MM.1S (cell line): ENCODE results near the gene PKD1L1.

ENCODE experiments used
- DNase-seq: peaks from one replicate; pipeline ENCODE4 v3.0.0-alpha.2; 2015
- H2AFZ ChIP-seq: fragments of 300-600 bp; sonication (generic); 2 replicates; pipeline ENCODE4 v1.6.0; 2016; ENCODE audit warnings: antibody characterized with exemption, low read length
- H3F3A ChIP-seq: fragments of 300-600 bp; sonication (generic); 2 replicates; pipeline ENCODE4 v1.6.1; 2016; ENCODE audit warnings: mild to moderate bottlenecking, antibody characterized with exemption, low read length, moderate library complexity, mixed read lengths; ENCODE audit not compliant: insufficient read depth
- H3K27ac ChIP-seq: fragments of 300-600 bp; sonication (generic); 2 replicates; pipeline ENCODE4 v1.5.1; 2016; ENCODE audit warnings: mild to moderate bottlenecking, low read length
- H3K27me3 ChIP-seq: fragments of 300-600 bp; sonication (generic); replicated peaks from 2 replicates; pipeline ENCODE4 v1.6.0; 2016; ENCODE audit warnings: low read length; ENCODE audit not compliant: insufficient read depth
- H3K36me3 ChIP-seq: fragments of 300-600 bp; sonication (generic); replicated peaks from 2 replicates; pipeline ENCODE4 v1.6.1; 2016; ENCODE audit warnings: mild to moderate bottlenecking, low read length, mixed read lengths; ENCODE audit not compliant: insufficient read depth
- H3K4me1 ChIP-seq: fragments of 300-600 bp; sonication (generic); 2 replicates; pipeline ENCODE4 v1.6.1; 2016; ENCODE audit warnings: low read length, mixed read lengths
- H3K4me2 ChIP-seq: fragments of 300-600 bp; sonication (generic); 2 replicates; pipeline ENCODE4 v1.6.0; 2016; ENCODE audit warnings: low read depth, low read length
- H3K4me3 ChIP-seq: fragments of 300-600 bp; sonication (generic); 2 replicates; pipeline ENCODE4 v1.5.1; 2016; ENCODE audit warnings: low read length, mixed read lengths
- H3K79me2 ChIP-seq: fragments of 300-600 bp; sonication (generic); 2 replicates; pipeline ENCODE4 v1.6.1; 2016; ENCODE audit warnings: mixed run types, low read length, mixed read lengths
- H3K9ac ChIP-seq: fragments of 300-600 bp; sonication (generic); 2 replicates; pipeline ENCODE4 v1.6.1; 2016; ENCODE audit warnings: low read length, mixed read lengths
- H3K9me2 ChIP-seq: fragments of 300-600 bp; sonication (generic); replicated peaks from 2 replicates; pipeline ENCODE4 v1.6.1; 2016; ENCODE audit warnings: mild to moderate bottlenecking, low read length, mixed read lengths; ENCODE audit not compliant: insufficient read depth
- H3K9me3 ChIP-seq: fragments of 300-600 bp; sonication (generic); replicated peaks from 2 replicates; pipeline ENCODE4 v1.6.1; 2016; ENCODE audit warnings: mild to moderate bottlenecking, low read length, mixed read lengths; ENCODE audit not compliant: insufficient read depth
- H4K20me1 ChIP-seq: fragments of 300-600 bp; sonication (generic); 2 replicates; pipeline ENCODE4 v1.6.1; 2016; ENCODE audit warnings: mild to moderate bottlenecking, low read length, moderate library complexity, mixed read lengths; ENCODE audit not compliant: insufficient read depth
- EZH2 ChIP-seq: fragments of 300-600 bp; sonication (generic); optimal IDR thresholded peaks from 2 replicates; pipeline ENCODE3; 2017; ENCODE audit warnings: low read depth, mild to moderate bottlenecking, antibody characterized with exemption, low read length, mixed read lengths
- EZH2phosphoT487 ChIP-seq: fragments of 300-600 bp; sonication (generic); IDR thresholded peaks from 2 replicates; pipeline ENCODE4 v1.6.1; 2018; ENCODE audit warnings: antibody characterized with exemption, low read length
- TF ChIP-seq, protein P1 (sequence below): fragments of 300-600 bp; sonication (generic); IDR thresholded peaks from 2 replicates; pipeline ENCODE4 v1.5.1; 2016; ENCODE audit warnings: antibody characterized with exemption, low read length, mixed read lengths

The PKD1L1 gene

GRCh38 chr7:47967123-47967522 lies 18.9 kb upstream of the PKD1L1 start:
- Histone ChIP-seq H2AFZ (no peak overlapping the region), H3K9ac (no peak overlapping the region), H3K4me1 (no peaks in the 10 kb centered on the region), H3K9me2 (no peaks in the 10 kb centered on the region), H4K20me1 (no peaks in the 10 kb centered on the region), H3K27me3 (no peaks in the 10 kb centered on the region), H3K9me3 (no peaks in the 10 kb centered on the region), H3K79me2 (peaks cover 8% of the 10 kb centered on the region; the same call in 1 of the 2 replicates), H3K4me2 (no peak overlapping the region), H3K36me3 (peaks cover 3% of the 10 kb centered on the region), H3K4me3 (no peak overlapping the region), H3F3A (no peaks in the 10 kb centered on the region), H3K27ac (no peak overlapping the region)
- no peak for DNase-seq
- no peak for TF ChIP-seq EZH2phosphoT487
- TF ChIP-seq, protein P1, sequence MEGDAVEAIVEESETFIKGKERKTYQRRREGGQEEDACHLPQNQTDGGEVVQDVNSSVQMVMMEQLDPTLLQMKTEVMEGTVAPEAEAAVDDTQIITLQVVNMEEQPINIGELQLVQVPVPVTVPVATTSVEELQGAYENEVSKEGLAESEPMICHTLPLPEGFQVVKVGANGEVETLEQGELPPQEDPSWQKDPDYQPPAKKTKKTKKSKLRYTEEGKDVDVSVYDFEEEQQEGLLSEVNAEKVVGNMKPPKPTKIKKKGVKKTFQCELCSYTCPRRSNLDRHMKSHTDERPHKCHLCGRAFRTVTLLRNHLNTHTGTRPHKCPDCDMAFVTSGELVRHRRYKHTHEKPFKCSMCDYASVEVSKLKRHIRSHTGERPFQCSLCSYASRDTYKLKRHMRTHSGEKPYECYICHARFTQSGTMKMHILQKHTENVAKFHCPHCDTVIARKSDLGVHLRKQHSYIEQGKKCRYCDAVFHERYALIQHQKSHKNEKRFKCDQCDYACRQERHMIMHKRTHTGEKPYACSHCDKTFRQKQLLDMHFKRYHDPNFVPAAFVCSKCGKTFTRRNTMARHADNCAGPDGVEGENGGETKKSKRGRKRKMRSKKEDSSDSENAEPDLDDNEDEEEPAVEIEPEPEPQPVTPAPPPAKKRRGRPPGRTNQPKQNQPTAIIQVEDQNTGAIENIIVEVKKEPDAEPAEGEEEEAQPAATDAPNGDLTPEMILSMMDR = no peak
- no peak for TF ChIP-seq EZH2

- Histone ChIP-seq H3K4me2 (no peak overlapping the region), H3K36me3 (peaks cover 3% of the 10 kb centered on the region), H3K27ac (no peak overlapping the region), H2AFZ (no peak overlapping the region), H4K20me1 (no peaks in the 10 kb centered on the region), H3K9me3 (no peaks in the 10 kb centered on the region), H3K9ac (no peak overlapping the region), H3K79me2 (peaks cover 8% of the 10 kb centered on the region; the same call in 1 of the 2 replicates), H3F3A (no peaks in the 10 kb centered on the region), H3K9me2 (no peaks in the 10 kb centered on the region), H3K4me3 (no peak overlapping the region), H3K27me3 (no peaks in the 10 kb centered on the region), H3K4me1 (no peaks in the 10 kb centered on the region)
- DNase-seq = no peak
- TF ChIP-seq EZH2phosphoT487 (no peak), EZH2 (no peak)
- TF ChIP-seq, protein P1 = no peak
Observed at GRCh38 chr7:47965456-47965855, 17.2 kb upstream of the PKD1L1 start.

DNA sequence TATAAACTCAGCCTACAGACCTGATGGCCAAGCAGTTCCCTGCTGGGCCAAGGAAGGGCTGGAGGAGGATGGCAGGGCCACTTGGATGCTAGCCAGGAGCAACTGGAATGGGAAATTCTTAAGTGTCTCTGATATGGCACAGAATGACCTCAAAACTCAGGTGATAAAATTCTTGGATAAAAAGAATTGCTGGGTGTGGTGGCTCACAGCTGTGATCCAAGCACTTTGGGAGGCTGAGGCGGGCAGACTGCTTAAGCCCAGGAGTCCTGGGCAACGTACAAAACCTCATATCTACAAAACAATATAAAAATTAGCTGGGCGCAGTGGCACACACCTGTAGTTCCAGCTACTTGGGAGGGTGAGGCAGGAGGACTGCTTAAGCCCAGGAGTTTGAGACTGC lies 14.0 kb upstream of the PKD1L1 start:
- no peak overlapping the region for H3K4me2 ChIP-seq
- no peak overlapping the region for H3K9ac ChIP-seq
- H3K9me3 ChIP-seq = no peaks in the 10 kb centered on the region
- no peak for DNase-seq
- H3K4me3 ChIP-seq = no peak overlapping the region
- TF ChIP-seq EZH2 (no peak), EZH2phosphoT487 (no peak)
- TF ChIP-seq, protein P1 = no peak
- H3F3A ChIP-seq = no peaks in the 10 kb centered on the region
- no peak overlapping the region for H3K27ac ChIP-seq
- no peaks in the 10 kb centered on the region for H4K20me1 ChIP-seq
- H2AFZ ChIP-seq = no peak overlapping the region
- no peaks in the 10 kb centered on the region for H3K9me2 ChIP-seq
- peaks cover 3% of the 10 kb centered on the region for H3K36me3 ChIP-seq
- H3K27me3 ChIP-seq = no peaks in the 10 kb centered on the region
- peaks cover 6% of the 10 kb centered on the region; the same call in 1 of the 2 replicates for H3K79me2 ChIP-seq
- H3K4me1 ChIP-seq = no peaks in the 10 kb centered on the region
